Chondrocyte (in vitro differentiated cells): ENCODE data around the gene XCL1. TPM values are rescaled to one million over a fixed set of nuclear protein-coding genes. Genes with fewer than 3 reads are reported as not detected.

Source experiments
- DNase-seq: peaks from one replicate; pipeline ENCODE4 v3.0.0; 2021; ENCODE audit warnings: mixed read lengths, low spot score
- H3K27ac Mint-ChIP-seq: one replicate; pipeline ENCODE4 v1.8.0; 2021; ENCODE audit warnings: mild to moderate bottlenecking, moderate library complexity, mixed read lengths; ENCODE audit not compliant: unreplicated experiment
- H3K27me3 Mint-ChIP-seq: 2 replicates; pipeline ENCODE4 v1.8.0; 2021; ENCODE audit warnings: low read depth, mixed read lengths
- H3K36me3 Mint-ChIP-seq: 2 replicates; pipeline ENCODE4 v1.8.0; 2021; ENCODE audit warnings: low read depth, mixed read lengths
- H3K4me1 Mint-ChIP-seq: 2 replicates; pipeline ENCODE4 v1.8.0; 2021; ENCODE audit warnings: low read depth, mild to moderate bottlenecking, mixed read lengths
- H3K4me3 Mint-ChIP-seq: one replicate; pipeline ENCODE4 v1.8.0; 2021; ENCODE audit warnings: mild to moderate bottlenecking, moderate library complexity, mixed read lengths; ENCODE audit not compliant: unreplicated experiment
- H3K9me3 Mint-ChIP-seq: 2 replicates; pipeline ENCODE4 v1.8.0; 2021; ENCODE audit warnings: low read depth, mixed read lengths
- total RNA-seq: library from RNA; stranded (reverse); gene quantifications from 3 replicates; pipeline ENCODE4 v1.2.1, GENCODE V29; 2021
- TF ChIP-seq, protein P1 (sequence below): fragments of 200-600 bp; sonication (generic); IDR thresholded peaks from 2 replicates; pipeline ENCODE4 v1.5.0; 2021; ENCODE audit warnings: antibody characterized with exemption, mild to moderate bottlenecking, moderate library complexity

The XCL1 gene
- total RNA-seq, 1 donor from 2014 or later = 0.25 TPM

DNA sequence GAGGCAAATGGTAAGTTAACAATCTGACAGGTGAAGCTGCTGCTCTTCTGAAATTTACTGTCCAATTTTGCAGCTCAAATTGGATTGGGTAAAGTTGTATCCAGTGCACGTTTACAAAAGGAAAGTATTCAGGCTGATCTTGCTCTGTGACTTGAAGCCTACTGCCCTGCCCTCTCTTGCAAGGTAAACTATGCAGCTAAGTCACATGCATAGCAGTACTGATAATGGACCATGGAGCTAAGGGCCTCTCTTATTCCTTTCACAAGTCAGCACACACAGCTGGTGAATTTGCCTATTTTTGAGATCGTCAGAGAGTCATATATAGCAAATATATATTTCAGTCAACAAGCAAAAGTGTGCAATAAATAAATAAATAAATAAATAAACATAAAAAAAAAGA lies 23.2 kb downstream of the XCL1 start:
- Mint-ChIP-seq H3K4me3 (no peak overlapping the region), H3K4me1 (peaks cover 18% of the 10 kb centered on the region), H3K36me3 (peaks cover 3% of the 10 kb centered on the region), H3K27ac (no peak overlapping the region), H3K27me3 (no peaks in the 10 kb centered on the region), H3K9me3 (peaks cover 9% of the 10 kb centered on the region)
- no peak for DNase-seq
- TF ChIP-seq, protein P1, sequence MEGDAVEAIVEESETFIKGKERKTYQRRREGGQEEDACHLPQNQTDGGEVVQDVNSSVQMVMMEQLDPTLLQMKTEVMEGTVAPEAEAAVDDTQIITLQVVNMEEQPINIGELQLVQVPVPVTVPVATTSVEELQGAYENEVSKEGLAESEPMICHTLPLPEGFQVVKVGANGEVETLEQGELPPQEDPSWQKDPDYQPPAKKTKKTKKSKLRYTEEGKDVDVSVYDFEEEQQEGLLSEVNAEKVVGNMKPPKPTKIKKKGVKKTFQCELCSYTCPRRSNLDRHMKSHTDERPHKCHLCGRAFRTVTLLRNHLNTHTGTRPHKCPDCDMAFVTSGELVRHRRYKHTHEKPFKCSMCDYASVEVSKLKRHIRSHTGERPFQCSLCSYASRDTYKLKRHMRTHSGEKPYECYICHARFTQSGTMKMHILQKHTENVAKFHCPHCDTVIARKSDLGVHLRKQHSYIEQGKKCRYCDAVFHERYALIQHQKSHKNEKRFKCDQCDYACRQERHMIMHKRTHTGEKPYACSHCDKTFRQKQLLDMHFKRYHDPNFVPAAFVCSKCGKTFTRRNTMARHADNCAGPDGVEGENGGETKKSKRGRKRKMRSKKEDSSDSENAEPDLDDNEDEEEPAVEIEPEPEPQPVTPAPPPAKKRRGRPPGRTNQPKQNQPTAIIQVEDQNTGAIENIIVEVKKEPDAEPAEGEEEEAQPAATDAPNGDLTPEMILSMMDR = no peak

DNA sequence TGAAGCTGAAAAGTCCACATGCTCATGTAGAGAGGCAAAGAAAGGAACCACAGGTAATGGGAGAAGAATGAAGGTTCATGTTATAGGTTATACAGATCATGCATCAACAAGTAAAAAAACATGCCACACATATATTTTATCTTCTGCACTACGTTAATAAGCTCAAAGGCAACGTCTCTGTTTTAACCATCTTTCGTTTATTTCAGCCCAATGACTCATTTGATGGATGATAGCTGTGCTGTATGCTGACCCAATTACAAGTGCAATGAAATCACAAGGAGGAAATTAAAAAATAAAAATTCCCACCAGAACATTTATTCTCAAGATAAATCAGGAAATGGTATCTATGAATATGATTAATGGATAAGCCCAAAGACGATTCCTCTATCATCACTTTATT lies 24.6 kb downstream of the XCL1 start:
- Mint-ChIP-seq H3K27ac (no peak overlapping the region), H3K36me3 (peaks cover 3% of the 10 kb centered on the region), H3K4me3 (no peak overlapping the region), H3K27me3 (no peaks in the 10 kb centered on the region), H3K9me3 (peaks cover 9% of the 10 kb centered on the region), H3K4me1 (peaks cover 18% of the 10 kb centered on the region)
- TF ChIP-seq, protein P1 = no peak
- no peak for DNase-seq

DNA sequence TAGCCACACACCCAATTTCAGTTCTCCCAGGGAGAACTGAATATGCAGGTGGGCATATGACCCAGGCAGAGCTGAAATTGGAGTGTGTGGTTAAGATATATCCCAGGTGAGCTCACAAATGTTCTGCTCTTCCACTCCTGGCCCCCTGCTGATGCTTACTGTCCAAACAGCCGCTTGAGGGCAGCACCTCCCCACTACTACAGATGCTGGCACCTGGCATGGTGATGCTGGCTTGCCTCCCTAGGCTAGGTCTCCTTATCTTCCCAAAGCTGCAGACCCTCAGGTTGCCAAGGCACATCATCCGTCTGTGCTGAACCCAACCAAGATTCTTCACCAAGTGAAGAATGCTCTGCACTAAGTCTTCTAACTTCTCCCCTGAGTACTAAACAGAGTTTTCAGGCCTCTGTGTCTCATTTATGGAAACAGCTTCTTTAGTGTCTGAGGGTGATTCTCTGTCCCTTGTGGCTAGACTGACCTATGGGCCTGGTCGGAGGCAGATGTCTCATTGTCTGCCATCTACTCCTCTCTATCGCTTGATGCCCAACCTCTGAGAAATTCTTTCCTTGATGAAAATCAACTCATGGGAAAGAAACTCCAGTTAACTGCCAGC lies 27.2 kb downstream of the XCL1 start:
- H3K27me3 Mint-ChIP-seq = no peaks in the 10 kb centered on the region
- TF ChIP-seq, protein P1 = peak; percentile 94
- DNase-seq = no peak
- no peaks in the 10 kb centered on the region for H3K9me3 Mint-ChIP-seq
- no peak overlapping the region for H3K27ac Mint-ChIP-seq
- H3K36me3 Mint-ChIP-seq = no peaks in the 10 kb centered on the region
- H3K4me3 Mint-ChIP-seq = no peak overlapping the region
- H3K4me1 Mint-ChIP-seq = peaks cover 23% of the 10 kb centered on the region

DNA sequence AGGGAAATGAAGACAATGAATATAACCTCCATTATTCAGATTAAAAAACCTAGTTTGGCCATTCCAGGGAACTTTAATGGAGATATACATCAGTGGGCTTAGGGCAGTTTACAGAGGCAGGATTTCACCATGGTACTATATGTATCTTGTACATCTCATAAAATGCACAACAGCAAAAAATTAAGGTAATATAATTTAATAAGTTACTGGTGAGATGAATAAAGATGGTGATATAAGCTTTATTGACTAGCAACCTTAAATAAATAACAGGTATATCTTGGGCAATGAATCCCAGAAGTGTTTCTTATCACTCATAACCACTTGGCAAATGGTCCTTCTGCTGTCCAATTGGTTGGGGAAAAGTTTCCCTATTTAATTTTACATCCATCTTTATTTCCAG lies 29.0 kb downstream of the XCL1 start:
- DNase-seq = no peak
- Mint-ChIP-seq H3K27me3 (no peaks in the 10 kb centered on the region), H3K4me1 (peaks cover 41% of the 10 kb centered on the region), H3K27ac (no peak overlapping the region), H3K4me3 (no peak overlapping the region), H3K9me3 (no peaks in the 10 kb centered on the region), H3K36me3 (no peaks in the 10 kb centered on the region)
- TF ChIP-seq, protein P1 = no peak

DNA sequence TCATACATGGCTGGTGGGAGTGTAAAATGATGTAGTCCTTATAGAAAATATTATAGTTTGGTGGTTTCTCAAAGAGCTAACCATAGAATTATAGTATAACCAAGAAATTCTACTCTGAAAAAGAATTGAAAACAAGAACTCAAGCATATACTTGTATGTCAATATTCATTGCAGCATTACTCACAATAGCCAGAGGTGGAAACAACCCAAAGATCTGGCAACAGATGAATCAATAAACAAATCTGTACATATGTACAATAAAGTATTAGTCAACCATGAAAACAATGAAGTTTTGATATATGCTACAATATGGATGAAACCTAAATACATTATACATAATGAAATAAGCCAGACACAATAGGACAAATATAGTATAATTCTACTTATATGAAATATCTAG lies 29.7 kb downstream of the XCL1 start:
- no peaks in the 10 kb centered on the region for H3K9me3 Mint-ChIP-seq
- no peak for DNase-seq
- no peak overlapping the region for H3K4me3 Mint-ChIP-seq
- no peak overlapping the region for H3K27ac Mint-ChIP-seq
- TF ChIP-seq, protein P1 = no peak
- H3K4me1 Mint-ChIP-seq = peaks cover 39% of the 10 kb centered on the region
- no peaks in the 10 kb centered on the region for H3K36me3 Mint-ChIP-seq
- no peaks in the 10 kb centered on the region for H3K27me3 Mint-ChIP-seq
